HepG2 (cell line): ENCODE results near the gene SYNGR2. TPM values are rescaled to one million over a fixed set of nuclear protein-coding genes. Genes with fewer than 3 reads are reported as not detected.

Experiments used
- AHR ChIP-seq: IDR thresholded peaks from 2 replicates; pipeline ENCODE4 v1.6.1; 2018; ENCODE audit warnings: missing genetic modification reagents, missing compliant biosample characterization
- HHEX ChIP-seq: IDR thresholded peaks from 2 replicates; pipeline ENCODE4 v1.6.1; 2016; ENCODE audit warnings: control low read depth
- HMG20A ChIP-seq: IDR thresholded peaks from 2 replicates; pipeline ENCODE4 v1.6.1; 2016; ENCODE audit warnings: borderline replicate concordance
- HOXA3 ChIP-seq: sonication (generic); formaldehyde crosslinking; IDR thresholded peaks from 2 replicates; pipeline ENCODE4 v1.5.0; 2020; ENCODE audit warnings: missing genetic modification reagents
- MAFG ChIP-seq: sonication (generic); formaldehyde crosslinking; IDR thresholded peaks from 2 replicates; pipeline ENCODE4 v1.5.1; 2020; ENCODE audit warnings: mild to moderate bottlenecking, missing genetic modification reagents
- MAZ ChIP-seq, 2 experiments: sonication (generic) in 1 of 2; formaldehyde crosslinking in 1 of 2; IDR thresholded peaks; 2 replicates each; pipeline versions ENCODE4 v1.5.0 to v1.6.1; 2012 to 2020; ENCODE audit warnings: low read depth in 2 of 2, mild to moderate bottlenecking in 2 of 2, borderline replicate concordance in 1 of 2, improper control_type of control experiment in 1 of 2, low read length in 1 of 2, missing genetic modification reagents in 1 of 2, moderate library complexity in 1 of 2
- MED8 ChIP-seq: sonication (generic); formaldehyde crosslinking; IDR thresholded peaks from 2 replicates; pipeline ENCODE4 v1.8.1; 2023; ENCODE audit warnings: mild to moderate bottlenecking, missing genetic modification reagents; ENCODE audit not compliant: insufficient replicate concordance
- MEIS2 ChIP-seq: sonication (generic); formaldehyde crosslinking; IDR thresholded peaks from 2 replicates; pipeline ENCODE4 v1.9.0; 2021; ENCODE audit warnings: mild to moderate bottlenecking, missing genetic modification reagents
- NFKBIZ ChIP-seq: IDR thresholded peaks from 2 replicates; pipeline ENCODE4 v1.6.1; 2018; ENCODE audit warnings: missing genetic modification reagents, missing compliant biosample characterization
- PRMT3 ChIP-seq: sonication (generic); formaldehyde crosslinking; IDR thresholded peaks from 2 replicates; pipeline ENCODE4 v1.8.1; 2022; ENCODE audit warnings: low read depth, mild to moderate bottlenecking, moderate library complexity, missing genetic modification reagents, borderline replicate concordance
- SUZ12 ChIP-seq: fragments of 150-350 bp; IDR thresholded peaks from 2 replicates; pipeline ENCODE4 v1.6.1; 2014; ENCODE audit warnings: low read depth, low read length
- TRIM24 ChIP-seq: sonication (generic); formaldehyde crosslinking; IDR thresholded peaks from 2 replicates; pipeline ENCODE4 v1.8.0; 2022; ENCODE audit warnings: mild to moderate bottlenecking, missing genetic modification reagents
- ZFP41 ChIP-seq: sonication (generic); formaldehyde crosslinking; IDR thresholded peaks from 2 replicates; pipeline ENCODE4 v1.4.0; 2020; ENCODE audit warnings: mild to moderate bottlenecking, missing genetic modification reagents, borderline replicate concordance
- ZNF101 ChIP-seq: sonication (generic); formaldehyde crosslinking; IDR thresholded peaks from 2 replicates; pipeline ENCODE4 v1.4.0; 2020; ENCODE audit warnings: mild to moderate bottlenecking, low read depth, missing genetic modification reagents, borderline replicate concordance
- ZNF124 ChIP-seq: sonication (generic); formaldehyde crosslinking; IDR thresholded peaks from 2 replicates; pipeline ENCODE4 v1.4.0; 2020; ENCODE audit warnings: missing genetic modification reagents
- ZNF326 ChIP-seq: sonication (generic); formaldehyde crosslinking; IDR thresholded peaks from 2 replicates; pipeline ENCODE4 v1.4.0; 2020; ENCODE audit warnings: missing genetic modification reagents, borderline replicate concordance
- ZNF709 ChIP-seq: sonication (generic); formaldehyde crosslinking; IDR thresholded peaks from 2 replicates; pipeline ENCODE4 v1.5.0; 2020; ENCODE audit warnings: mild to moderate bottlenecking, missing genetic modification reagents
- ZSCAN29 ChIP-seq: sonication (generic); formaldehyde crosslinking; conservative IDR thresholded peaks from 2 replicates; pipeline ENCODE4 v1.4.0; 2020; ENCODE audit warnings: mild to moderate bottlenecking, missing genetic modification reagents
- polyA plus RNA-seq, 8 experiments: library from polyadenylated mRNA; depleted of rRNA in 3 of 8; stranded (reverse) in 7 of 8; unstranded in 1 of 8; fragments of >200 nt; fragmentation: Illumina TruSeq in 4 of 8; extraction: Trizol in 4 of 8; gene quantifications; 2 replicates each; pipeline versions ENCODE4 v1.2.1 to v1.2.3, GENCODE V29; 2011 to 2016; ENCODE audit warnings: low read depth in 4 of 8, missing spikeins in 1 of 8, mixed read lengths in 1 of 8; ENCODE audit not compliant: insufficient read depth in 1 of 8
- total RNA-seq, 5 experiments: library from RNA; depleted of rRNA; stranded (reverse); fragments of >200 nt; fragmentation: Illumina TruSeq; extraction: Trizol; gene quantifications; 2 replicates each; pipeline ENCODE4 v1.2.3, GENCODE V29; 2016; ENCODE audit warnings: low read depth in 1 of 5
- TF ChIP-seq, protein P1 (sequence below): sonication (generic); formaldehyde crosslinking; IDR thresholded peaks from 2 replicates; pipeline ENCODE4 v1.4.0; 2020; ENCODE audit warnings: missing genetic modification reagents
- TF ChIP-seq, protein P2 (sequence below): sonication (generic); formaldehyde crosslinking; IDR thresholded peaks from 2 replicates; pipeline ENCODE4 v1.4.0; 2020; ENCODE audit warnings: missing genetic modification reagents
- TF ChIP-seq, protein P3 (sequence below): sonication (generic); formaldehyde crosslinking; IDR thresholded peaks from 2 replicates; pipeline ENCODE4 v1.8.1; 2023; ENCODE audit warnings: mild to moderate bottlenecking, inconsistent platforms, moderate library complexity, missing genetic modification reagents, borderline replicate concordance

Gene SYNGR2
- total and polyA plus RNA-seq, 2 of the 13 experiments (the other 11 are each of a cell fraction or from before 2014, with no cell fraction given) = 46.7 to 170 TPM

DNA sequence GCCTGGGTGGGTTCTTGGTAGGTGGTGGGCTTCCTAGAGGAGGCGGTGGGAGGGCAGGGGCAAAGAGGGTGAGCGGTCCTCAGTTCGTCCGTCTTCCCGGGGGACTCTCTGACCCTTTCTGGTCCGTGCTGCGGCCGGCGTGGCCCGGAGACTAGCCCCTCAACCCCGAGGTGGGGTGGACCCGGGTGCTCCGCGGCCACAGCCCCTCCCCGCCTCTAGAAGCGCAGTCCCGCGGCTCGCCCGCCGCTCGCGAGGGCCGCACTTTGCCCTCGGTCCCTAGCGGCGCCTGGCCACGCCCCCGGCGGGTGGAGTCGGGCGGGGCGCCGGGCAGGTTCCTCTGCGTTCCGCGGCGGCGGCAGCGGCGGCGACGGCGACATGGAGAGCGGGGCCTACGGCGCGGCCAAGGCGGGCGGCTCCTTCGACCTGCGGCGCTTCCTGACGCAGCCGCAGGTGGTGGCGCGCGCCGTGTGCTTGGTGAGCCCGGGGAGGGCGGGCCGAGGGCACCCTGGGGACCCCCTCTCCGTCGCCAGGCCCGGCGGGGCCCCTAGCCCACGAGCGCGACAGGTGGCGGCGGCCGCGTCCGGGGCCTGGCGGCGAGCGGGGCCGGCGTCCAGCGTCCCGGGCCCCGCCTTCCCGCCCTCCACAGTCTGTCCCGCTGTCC lies at the start of gene SYNGR2 (continued):
- TF ChIP-seq ZNF101 (no peak), HOXA3 (peak; percentile 93), TRIM24 (CRISPR knock-in tag) (no peak), ZNF709 (CRISPR knock-in tag) (no peak), ZNF326 (CRISPR knock-in tag) (no peak), ZSCAN29 (CRISPR knock-in tag) (0 out of 2 replicates have a peak, but pooled peaks have one; percentile 27), HMG20A (no peak), PRMT3 (CRISPR knock-in tag) (no peak), MED8 (CRISPR knock-in tag) (peak; percentile 28), HHEX (no peak), MAZ (IDR thresholded peaks at IDR 0.05; ENCODE audit: borderline replicate concordance, low read depth, low read length) (peak; percentile 82), MAZ (CRISPR knock-in tag; IDR thresholded peaks at IDR 0.05; ENCODE audit: low read depth) (peak; percentile 80; the same call in 1 of the 2 replicates), ZNF124 (CRISPR knock-in tag) (peak; percentile 43; the same call in 1 of the 2 replicates), MAFG (CRISPR knock-in tag) (no peak), MEIS2 (CRISPR knock-in tag) (peak; percentile 89), SUZ12 (no peak), ZFP41 (CRISPR knock-in tag) (no peak), AHR (CRISPR knock-in tag) (peak; percentile 88; the same call in 1 of the 2 replicates), NFKBIZ (CRISPR knock-in tag) (no peak)
- TF ChIP-seq, protein P1, sequence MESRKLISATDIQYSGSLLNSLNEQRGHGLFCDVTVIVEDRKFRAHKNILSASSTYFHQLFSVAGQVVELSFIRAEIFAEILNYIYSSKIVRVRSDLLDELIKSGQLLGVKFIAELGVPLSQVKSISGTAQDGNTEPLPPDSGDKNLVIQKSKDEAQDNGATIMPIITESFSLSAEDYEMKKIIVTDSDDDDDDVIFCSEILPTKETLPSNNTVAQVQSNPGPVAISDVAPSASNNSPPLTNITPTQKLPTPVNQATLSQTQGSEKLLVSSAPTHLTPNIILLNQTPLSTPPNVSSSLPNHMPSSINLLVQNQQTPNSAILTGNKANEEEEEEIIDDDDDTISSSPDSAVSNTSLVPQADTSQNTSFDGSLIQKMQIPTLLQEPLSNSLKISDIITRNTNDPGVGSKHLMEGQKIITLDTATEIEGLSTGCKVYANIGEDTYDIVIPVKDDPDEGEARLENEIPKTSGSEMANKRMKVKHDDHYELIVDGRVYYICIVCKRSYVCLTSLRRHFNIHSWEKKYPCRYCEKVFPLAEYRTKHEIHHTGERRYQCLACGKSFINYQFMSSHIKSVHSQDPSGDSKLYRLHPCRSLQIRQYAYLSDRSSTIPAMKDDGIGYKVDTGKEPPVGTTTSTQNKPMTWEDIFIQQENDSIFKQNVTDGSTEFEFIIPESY (CRISPR knock-in tag) = no peak
- TF ChIP-seq, protein P2, sequence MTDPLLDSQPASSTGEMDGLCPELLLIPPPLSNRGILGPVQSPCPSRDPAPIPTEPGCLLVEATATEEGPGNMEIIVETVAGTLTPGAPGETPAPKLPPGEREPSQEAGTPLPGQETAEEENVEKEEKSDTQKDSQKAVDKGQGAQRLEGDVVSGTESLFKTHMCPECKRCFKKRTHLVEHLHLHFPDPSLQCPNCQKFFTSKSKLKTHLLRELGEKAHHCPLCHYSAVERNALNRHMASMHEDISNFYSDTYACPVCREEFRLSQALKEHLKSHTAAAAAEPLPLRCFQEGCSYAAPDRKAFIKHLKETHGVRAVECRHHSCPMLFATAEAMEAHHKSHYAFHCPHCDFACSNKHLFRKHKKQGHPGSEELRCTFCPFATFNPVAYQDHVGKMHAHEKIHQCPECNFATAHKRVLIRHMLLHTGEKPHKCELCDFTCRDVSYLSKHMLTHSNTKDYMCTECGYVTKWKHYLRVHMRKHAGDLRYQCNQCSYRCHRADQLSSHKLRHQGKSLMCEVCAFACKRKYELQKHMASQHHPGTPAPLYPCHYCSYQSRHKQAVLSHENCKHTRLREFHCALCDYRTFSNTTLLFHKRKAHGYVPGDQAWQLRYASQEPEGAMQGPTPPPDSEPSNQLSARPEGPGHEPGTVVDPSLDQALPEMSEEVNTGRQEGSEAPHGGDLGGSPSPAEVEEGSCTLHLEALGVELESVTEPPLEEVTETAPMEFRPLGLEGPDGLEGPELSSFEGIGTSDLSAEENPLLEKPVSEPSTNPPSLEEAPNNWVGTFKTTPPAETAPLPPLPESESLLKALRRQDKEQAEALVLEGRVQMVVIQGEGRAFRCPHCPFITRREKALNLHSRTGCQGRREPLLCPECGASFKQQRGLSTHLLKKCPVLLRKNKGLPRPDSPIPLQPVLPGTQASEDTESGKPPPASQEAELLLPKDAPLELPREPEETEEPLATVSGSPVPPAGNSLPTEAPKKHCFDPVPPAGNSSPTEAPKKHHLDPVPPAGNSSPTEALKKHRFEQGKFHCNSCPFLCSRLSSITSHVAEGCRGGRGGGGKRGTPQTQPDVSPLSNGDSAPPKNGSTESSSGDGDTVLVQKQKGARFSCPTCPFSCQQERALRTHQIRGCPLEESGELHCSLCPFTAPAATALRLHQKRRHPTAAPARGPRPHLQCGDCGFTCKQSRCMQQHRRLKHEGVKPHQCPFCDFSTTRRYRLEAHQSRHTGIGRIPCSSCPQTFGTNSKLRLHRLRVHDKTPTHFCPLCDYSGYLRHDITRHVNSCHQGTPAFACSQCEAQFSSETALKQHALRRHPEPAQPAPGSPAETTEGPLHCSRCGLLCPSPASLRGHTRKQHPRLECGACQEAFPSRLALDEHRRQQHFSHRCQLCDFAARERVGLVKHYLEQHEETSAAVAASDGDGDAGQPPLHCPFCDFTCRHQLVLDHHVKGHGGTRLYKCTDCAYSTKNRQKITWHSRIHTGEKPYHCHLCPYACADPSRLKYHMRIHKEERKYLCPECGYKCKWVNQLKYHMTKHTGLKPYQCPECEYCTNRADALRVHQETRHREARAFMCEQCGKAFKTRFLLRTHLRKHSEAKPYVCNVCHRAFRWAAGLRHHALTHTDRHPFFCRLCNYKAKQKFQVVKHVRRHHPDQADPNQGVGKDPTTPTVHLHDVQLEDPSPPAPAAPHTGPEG = peak; percentile 66
- TF ChIP-seq, protein P3, sequence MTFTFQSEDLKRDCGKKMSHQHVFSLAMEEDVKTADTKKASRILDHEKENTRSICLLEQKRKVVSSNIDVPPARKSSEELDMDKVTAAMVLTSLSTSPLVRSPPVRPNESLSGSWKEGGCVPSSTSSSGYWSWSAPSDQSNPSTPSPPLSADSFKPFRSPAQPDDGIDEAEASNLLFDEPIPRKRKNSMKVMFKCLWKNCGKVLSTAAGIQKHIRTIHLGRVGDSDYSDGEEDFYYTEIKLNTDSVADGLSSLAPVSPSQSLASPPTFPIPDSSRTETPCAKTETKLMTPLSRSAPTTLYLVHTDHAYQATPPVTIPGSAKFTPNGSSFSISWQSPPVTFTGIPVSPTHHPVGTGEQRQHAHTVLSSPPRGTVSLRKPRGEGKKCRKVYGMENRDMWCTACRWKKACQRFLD (CRISPR knock-in tag) = no peak
